NCI-H1048 (cell line): ENCODE data around the gene FRMD4B.
A peak's percentile ranks its signal among the peaks of the same experiment; 100 is the strongest.
"Not testable (repeated sequence)": the region's sequence is repeated elsewhere in the genome, so short reads cannot be mapped to it uniquely, and the experiment has no call there.

Experiments used
- DNase-seq: peaks from one replicate; lab custom pipeline; 2025; lab: John Stamatoyannopoulos, UW

FRMD4B gene

DNA sequence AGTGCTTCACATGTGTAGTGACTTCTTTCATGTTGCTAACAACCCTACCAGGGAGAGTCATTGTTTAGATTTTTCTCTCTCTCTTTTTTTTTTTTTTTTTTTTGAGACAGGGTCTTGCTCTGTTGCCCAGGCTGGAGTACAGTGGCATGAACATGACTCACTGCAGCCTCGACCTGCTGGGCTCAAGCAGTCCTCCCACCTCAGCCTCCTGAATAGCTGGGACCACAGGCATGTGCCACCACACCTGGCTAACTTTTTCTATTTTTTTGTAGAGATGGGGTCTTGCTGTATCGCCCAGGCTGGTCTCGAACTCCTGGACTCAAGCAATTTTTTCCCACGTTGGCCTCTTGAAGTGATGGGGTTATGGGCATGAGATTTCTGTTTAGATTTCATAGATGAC is 63.4 kb downstream of the FRMD4B start:
- not testable (repeated sequence) for DNase-seq

DNA sequence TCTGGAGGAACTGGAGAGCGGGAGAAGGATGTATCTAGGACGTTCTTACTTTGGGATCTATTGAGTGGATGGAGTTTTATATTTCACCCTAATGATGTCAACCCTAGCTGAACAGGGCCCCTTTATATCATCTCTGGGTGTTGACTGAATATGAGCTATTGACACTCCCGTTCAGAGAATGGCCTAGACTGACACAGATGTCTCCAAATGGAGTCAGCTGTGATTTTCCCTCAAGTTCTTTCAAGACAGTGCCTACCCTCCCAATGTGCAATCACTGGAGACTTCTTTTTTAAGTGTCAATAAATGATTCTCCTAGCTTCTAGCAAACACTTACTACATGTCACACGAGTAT is 63.8 kb downstream of the FRMD4B start:
- no peak for DNase-seq

DNA sequence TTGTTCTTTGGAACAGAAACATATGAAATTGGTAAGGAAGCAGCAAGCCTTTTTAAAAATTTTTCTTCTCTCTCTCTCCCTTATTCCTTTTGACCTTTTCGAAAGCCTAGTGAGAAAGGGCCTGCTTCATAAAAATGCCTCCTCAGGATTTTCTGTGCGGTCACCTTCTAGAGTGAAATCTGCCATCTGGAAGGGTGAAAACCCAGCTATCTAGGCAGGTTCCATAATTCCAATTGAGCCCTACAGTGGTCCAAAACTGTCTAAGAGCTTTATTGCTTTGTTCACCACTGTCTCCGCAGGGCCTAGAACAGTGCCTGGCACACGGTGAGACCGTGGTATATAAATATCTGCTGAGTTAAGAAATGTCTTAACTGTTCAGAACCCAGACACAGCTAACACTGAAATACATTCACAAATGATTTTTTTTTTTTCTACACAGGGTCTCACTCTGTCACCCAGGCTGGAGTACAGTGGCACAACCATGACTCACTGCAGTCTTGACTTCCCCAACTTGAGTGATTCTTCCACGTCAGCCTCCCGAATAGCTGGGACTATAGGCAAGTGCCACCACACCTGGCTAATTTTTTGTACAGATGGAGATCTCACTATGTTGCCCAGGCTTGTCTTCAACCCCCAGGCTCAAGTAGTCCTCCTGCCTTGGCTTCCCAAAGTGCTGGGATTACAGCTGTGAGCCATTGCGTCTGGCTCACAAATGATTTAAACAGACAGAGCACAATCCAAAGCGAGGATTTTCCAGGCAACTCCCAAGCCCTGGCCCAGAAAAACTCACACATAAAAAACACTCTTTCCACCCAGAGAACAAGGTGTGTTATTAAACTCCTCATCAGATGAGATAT is 64.4 kb downstream of the FRMD4B start:
- DNase-seq: no peak

DNA sequence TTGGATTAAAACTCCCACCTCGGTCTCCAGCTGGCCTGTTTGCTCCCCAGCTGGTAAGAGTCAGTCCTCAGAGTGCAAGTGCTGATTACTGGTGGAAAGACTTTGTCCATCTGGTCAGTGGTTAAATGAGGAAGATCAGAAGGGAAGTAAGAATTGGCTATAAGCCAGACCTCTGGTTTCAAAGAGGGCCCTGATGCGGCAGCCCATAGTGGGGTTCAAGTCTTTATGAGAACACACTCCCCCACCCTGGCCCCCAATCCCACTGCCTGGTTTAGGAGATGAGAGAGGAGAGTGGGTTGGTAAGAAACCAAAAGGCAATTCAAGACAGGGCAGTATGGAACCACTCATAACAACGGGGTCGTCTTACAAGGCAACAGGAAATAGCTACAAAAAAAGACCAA is 65.0 kb downstream of the FRMD4B start:
- no peak for DNase-seq

DNA sequence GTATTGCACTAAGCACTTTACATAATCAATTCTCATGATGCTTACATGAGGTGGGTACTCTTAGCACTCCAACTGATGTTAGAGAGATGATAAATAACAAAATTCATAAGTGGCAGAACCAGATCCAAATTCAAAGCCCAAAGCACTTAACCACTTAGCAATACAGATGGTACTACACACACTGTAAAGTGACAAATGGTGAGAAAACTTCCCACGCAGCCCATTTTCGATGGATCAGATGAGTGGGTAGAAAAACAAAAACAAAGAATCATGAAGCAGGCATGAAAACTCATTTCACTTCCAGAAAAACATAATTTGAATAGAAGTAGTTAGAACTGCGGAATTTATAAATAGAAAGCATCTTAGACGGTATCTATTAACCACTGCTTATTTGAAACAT is 66.2 kb downstream of the FRMD4B start:
- DNase-seq: no peak

DNA sequence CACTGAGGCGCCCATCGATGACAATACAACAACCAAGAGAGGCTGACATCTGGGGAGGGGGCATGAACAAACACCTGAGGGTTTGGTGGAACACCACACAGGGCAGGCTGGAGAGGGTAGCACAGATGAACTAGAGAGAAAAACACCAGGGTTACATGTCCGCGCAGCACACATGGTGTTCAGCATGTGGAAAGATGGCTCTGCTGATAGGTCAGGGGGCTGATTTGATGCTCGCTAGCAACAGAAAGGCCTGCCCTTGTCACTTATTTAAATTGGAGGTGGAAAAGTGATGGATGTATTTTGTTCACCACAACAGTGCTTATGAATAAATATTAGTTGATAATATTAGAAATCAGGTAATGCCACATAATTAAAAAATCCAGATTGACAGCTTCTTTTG is 67.5 kb downstream of the FRMD4B start:
- no peak for DNase-seq

DNA sequence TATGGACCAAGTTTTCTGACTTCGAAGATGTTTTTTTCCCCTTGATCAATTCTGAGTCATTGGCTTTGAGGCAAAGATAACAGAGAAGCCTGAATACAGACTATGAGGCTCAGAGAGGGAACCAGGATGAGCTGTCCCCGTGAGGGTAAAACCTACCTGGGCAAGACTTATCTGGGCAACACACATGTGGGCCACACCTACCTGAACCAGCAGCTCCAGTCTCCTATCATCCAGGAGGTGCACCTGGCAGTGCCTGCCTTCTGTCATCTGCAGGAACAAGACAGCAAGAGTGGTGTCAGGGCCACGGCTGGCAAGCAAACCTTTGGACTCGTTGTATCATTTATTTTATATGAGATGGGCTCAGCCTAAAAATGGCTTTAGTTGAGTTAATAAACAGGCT is 72.6 kb downstream of the FRMD4B start:
- DNase-seq: no peak

DNA sequence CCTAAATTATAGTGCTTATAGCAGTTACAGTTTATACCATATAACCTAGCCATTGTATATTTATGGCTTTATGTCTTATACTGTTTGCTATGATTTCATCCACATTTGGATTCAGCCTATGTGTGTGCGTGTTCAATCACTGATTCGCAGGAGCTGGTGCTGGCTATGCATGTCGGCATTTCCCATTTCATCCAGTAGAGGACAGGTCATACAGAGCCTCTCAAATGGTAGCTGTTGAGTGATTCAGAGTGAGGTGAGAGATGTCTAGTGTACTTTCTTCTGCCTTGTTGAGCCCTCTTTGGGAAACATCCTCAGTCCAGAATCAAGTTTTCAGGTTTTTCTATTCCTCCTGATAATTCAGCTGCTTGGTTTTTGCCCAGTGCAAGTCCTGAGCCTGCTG is 76.1 kb downstream of the FRMD4B start:
- no peak for DNase-seq

DNA sequence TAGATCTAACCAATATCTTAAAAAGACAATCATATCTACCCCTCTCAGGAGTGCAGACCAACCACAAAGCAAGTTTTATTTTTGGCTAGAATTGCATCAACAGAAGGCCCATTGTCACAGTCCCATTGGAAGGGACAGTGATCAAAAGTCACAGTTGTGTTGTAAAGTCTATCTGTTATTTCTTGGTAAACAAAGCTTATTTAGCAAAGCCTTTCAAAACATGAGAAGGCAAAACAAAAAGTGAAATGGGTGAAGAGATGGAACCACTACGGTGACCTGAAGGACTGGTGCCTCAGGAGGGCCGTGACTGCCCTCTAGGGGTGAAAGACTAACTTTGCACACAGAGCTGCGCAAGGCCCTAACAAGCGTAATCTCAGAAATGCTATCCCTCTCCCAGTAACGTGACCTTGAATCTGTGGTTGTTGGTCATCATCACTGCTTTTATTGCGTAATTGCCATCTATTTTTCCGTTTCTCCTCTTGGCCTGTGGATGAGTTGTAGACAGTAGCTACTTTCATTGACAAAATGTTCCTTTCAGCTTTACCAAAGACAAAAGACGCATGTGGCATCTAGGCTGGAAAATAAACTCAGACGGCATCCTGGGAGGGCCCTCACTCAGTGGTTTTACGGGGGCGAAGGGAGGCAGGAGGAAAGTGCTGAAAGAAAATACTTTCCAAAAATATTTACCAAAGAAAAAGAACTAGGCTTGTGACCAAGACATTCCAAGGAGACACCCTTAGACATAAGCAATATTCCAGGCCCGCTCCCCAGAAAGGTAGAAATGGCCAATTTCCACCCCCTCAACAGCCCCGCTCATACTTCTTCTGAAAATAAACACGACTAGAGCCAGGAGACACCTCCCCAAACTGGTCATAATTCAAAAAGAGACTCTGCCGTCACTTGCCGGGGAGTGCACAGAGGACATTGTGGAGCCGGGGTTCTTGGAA is 79.4 kb downstream of the FRMD4B start:
- peak; percentile 31 for DNase-seq

DNA sequence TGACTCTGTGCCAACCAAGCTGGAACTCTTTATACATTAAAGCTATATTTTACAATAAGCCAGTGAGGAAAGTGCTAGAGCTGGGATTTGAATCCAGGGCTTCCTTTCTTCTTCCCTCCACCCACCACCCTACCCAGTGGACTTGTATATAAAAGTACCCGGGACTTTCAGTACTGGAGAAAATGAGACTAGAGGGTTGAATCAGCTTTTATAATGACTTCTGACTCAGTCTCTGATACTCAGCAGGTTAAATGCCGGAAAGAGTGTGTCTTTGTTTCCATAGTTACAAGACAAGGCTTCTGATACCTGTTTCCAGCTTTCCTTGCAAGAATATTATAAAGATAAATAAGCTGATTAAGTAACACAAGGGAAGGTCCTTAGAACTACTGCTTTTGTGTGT is 80.9 kb downstream of the FRMD4B start:
- no peak for DNase-seq

DNA sequence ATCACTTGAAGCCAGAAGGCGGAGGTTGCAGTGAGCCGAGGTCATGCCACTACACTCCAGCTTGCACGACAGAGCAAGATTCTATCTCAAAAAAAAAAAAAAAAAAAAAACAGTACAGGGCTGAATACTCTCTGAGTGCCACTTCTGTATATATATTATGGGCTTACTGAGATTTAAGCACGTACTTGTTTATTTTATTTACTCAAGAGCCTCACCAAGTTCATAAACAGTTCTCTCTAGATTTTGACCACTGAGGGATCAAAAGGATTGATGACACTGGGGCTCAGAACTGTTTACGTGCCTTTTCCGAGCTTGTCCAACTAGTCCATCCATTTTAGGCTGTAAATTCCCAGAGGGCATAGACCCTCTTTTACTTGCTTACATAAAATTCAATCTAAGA is 81.5 kb downstream of the FRMD4B start:
- DNase-seq: no peak

DNA sequence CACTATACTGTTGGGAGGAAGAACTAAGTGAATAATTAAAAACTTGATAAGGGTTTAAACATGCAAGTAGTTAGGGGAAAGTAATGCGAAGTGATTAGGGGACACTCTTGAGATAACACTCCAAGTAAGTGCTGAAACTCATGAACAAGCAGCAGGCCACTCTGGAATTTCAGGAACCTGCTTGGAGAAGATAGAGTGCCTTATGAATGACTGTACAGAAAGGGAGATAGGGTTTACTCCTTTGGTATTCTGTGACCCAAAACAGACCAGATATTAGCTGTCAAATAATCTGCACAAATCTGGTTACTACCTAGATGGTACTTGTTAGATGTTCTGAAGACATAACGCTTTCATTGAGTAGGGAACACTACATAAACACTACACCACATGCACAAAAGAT is 85.6 kb downstream of the FRMD4B start:
- DNase-seq: no peak

DNA sequence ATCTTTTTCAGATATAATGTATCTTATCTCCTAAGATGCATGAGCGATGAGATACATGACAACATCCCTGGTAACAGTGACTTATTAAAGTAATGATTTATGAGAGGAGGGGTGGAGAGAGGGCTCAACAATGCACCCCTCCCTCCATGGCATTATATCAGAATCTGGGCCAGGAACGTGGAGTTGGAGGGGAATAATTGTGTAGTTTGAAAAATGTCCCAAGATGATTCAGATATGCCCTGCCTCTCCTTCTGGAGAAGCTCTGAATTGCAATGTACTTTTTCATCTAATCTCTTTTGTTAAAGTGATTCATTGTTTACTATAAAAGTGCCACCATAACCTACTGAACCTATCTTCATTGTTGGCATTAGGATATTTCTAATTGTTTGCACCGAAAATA is 86.5 kb downstream of the FRMD4B start:
- DNase-seq: no peak

DNA sequence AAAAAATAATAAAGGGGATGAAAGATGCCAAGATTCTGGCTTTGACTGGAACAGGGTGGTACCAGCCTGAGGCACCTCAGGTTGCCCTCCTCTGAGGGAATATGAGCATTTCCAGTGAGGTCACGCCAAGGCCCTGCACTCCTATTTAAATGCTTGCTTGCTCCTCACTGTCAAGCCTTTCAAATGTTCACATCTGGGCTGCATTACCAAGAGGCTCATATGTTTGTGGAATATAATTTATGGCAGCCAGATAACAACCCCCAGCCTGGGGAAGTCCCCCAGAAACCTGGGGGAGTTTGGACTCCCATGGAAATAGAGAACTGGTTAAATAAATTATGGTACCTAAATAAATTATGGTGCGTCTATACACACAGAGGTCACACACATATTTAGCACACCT is 88.4 kb downstream of the FRMD4B start:
- DNase-seq: no peak

DNA sequence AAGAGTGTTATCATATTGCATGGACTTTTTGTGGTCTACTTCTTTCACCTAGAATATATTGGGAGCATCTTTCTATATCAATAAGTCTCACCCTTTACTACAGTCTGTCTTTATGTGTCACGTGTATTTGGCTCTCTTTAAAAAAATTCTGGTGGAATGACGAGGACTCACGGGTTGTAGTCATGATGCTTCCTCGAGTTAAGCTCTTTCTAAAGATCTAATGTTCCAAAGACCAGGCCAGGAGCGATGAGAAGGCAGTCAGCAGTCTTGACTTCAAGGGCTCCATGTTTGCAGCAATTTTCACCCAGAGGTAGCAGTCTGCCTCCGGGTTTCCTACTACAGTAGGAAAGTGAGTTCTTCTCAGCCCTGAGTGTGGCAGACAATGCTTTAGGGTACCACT is 88.9 kb downstream of the FRMD4B start:
- no peak for DNase-seq

DNA sequence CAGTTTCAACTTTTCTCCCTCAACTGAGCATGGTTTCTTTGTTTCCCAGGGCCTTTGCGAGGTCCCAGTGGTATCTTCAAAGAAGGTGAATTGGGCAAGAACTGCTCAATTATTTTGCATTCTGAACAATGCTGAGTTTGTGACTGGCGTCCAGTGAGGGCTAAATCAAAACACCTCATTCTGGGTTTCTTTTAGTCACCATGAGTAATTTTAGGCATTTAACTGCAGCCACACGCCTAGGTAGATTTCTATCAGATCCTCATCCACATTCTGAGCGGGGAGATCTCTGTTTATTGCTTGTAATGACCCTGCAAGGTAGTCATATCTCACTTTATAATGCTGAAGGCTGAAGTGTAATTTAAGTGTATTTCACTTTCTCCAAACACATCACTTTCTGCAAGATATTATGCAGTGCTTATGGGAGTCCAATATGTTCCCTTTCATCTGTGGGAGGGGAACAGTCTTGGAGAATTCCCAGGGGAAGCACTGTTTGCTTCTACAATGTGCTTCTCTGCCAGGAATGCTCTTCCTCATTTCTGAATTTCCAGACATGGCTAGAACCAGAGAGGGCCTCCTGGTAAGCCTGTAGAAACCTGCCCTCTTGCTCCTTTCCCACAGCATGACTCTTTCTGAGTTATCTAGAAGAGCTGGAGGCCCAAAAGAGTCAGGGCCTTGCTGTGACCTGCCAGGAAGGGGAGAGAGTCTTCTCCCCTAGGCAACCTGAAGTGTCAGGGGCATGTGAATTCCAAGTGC is 91.7 kb downstream of the FRMD4B start:
- no peak for DNase-seq

DNA sequence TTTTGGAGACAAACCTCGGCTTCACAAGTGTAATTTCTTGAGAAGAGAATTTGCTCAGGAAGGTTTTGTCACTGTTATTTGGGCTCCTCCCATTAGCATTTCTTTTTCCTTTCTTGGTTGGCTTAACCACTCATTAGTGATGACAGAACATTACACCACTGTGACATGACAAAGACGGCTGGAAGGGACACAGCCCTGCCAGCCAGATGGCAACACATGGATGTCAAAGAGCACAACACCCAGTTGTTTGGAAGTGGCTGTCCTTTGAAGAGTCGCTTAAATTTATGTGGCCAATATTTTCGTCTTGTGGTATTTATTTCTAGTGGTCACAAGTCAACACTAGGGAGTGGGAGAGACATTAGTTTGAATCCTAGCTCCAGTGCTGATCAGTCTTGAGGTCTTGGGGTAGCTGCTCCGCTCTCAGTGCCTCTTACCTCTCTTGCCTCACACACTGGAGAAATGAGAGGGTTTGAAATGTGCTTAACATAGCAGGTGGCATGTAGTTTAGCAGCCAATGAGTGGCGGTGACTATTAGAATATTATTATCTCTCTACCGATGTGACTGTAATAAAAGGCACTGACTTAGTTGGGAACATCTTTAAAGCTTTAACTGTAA is 92.8 kb downstream of the FRMD4B start:
- DNase-seq: no peak

DNA sequence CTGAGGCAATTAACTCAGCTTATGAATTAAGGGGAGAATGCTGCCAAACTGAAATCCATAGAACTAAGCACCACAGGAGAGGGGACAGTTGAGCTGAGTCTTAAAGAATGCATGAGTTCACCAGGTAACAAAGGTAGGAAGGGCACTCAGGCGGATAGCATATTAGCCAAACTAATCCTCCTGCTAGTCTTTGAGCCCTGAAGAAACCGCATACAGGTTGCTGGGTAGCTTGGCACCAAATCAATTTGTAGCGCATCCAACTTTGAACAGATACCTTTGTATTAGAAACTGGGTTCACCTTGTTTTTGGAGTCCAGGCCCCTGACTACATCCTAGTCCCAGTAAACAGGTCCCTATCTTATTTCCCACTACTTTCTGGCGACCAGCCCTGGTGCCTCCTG is 93.7 kb downstream of the FRMD4B start:
- no peak for DNase-seq

DNA sequence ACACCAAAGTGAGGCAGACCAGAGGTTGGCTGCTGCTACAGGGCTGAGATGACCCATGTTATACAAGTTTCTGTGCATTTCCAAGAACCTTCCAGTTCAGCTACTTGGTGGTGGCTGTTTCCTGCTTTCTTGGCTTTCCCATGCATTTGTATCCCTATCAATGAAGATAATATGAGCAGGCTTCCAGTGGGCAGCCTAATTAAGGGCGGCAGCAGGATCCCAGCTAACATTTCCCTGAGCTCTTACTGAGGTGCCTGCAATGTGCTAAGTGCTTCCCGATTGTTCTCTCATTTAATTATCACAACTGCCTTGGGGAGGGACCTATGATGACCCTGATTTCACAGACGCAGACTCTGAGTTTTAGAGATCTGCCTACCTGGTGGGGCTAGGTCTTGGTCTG is 95.5 kb downstream of the FRMD4B start:
- no peak for DNase-seq

DNA sequence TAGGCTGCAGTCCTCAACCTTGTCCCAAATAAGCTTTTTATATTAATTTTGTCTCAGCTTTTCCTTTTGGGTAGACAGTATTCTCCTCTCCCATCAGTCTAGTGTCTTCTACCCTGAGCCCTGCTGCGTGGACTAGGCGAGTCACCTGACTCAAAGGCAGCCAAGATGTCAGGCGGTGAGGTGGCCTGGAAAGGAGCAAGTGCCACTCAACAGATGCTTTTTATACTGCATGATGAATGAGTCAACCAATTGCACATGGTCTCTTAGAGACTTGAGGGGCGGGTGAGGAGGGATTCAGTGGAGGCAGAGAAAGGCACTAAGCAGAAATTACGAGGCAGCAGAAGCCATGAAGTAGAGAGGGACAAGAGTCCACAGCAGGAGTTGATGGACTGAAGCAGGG is 95.9 kb downstream of the FRMD4B start:
- DNase-seq: no peak

DNA sequence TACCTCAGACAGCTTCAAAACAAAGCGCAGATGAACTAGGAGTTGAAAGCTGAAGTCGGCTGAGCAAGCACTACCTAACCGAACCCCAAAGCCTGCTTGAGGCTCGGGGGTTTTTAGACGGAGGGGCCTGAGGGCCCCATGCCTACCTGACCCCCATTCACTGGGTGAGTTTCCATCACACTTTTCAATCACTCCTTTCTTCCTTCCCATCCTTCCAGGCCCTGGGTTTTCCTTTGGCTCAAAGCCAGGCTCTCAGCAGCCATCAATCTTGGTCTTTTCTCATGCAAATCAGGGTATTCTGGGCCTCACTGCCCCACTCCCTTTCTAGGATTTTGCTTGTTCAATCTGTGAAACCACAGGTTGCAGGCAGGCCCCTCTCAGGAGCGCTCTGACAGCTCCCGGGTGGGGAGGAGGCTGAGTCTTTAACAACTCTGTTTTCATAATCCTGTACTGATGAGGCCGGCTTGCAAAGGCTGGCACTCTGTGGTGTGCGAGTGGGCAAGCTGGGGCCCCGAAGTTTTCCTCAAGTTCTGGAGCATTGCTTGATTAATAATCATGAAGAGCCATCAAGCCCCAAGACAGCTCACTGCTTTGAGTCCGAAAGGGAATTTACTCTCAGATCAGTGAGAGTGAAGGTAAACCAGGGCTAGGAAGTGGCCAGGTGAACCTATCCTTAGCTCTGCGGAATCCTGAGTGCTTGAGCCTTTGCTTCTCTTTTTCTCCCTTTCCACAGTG is 97.6 kb downstream of the FRMD4B start:
- no peak for DNase-seq
